Effector memory CD8-positive, alpha-beta T cell (primary cell): Measurements from ENCODE around the gene EPG5.
A peak's percentile ranks its signal among the peaks of the same experiment; 100 is the strongest.

ENCODE experiments used
- ATAC-seq: fragments of 150-1000 bp; cut with Tn5 transposase; replicated peaks from 2 replicates; pipeline ENCODE4 v1.10.0; 2021; ENCODE audit warnings: mild to moderate bottlenecking, moderate library complexity
- DNase-seq, 3 experiments: peaks; one replicate each; pipeline ENCODE4 v3.0.0; 2021
- H3K27ac Mint-ChIP-seq, 2 donors: one replicate each; pipeline ENCODE4 v1.8.0; 2022; ENCODE audit warnings: mild to moderate bottlenecking in 2 of 2, mixed read lengths in 2 of 2, moderate library complexity in 2 of 2
- H3K27me3 Mint-ChIP-seq, 2 donors: one replicate each; pipeline ENCODE4 v1.8.0; 2022; ENCODE audit warnings: mixed read lengths in 2 of 2
- H3K36me3 Mint-ChIP-seq: one replicate; pipeline ENCODE4 v1.8.0; 2022; ENCODE audit warnings: mild to moderate bottlenecking, moderate library complexity, mixed read lengths; ENCODE audit not compliant: insufficient read depth
- H3K4me1 Mint-ChIP-seq, 2 donors: one replicate each; pipeline ENCODE4 v1.8.0; 2022; ENCODE audit warnings: low read depth in 2 of 2, mixed read lengths in 2 of 2
- H3K4me3 Mint-ChIP-seq, 2 donors: one replicate each; pipeline ENCODE4 v1.8.0; 2022; ENCODE audit warnings: mild to moderate bottlenecking in 2 of 2, mixed read lengths in 2 of 2, moderate library complexity in 2 of 2
- H3K9me3 Mint-ChIP-seq, 2 donors: one replicate each; pipeline ENCODE4 v1.8.0; 2022; ENCODE audit warnings: mixed read lengths in 2 of 2

The EPG5 gene

GRCh38 chr18:45926691-45927090 is 40.4 kb downstream of the EPG5 start:
- H3K36me3 Mint-ChIP-seq: peaks cover 88% of the 10 kb centered on the region

DNA sequence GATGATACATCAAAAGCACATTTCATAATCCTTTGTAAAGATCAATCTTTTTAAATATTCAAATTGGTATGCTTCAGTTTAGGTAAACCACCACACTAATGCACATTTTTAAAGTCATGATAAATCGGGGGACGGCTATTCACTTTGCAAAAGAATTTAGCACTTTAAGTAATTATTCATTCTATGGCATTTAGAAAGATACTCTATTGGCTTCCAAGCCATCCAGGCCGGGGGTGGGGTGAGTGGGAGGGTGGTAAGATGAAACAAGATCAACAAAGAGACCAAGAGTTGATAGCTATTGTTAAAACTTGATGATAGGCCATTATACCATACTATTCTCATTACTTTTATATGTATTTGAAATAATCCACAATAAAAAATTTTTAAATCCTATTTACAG is 41.0 kb downstream of the EPG5 start:
- H3K36me3 Mint-ChIP-seq: peaks cover 86% of the 10 kb centered on the region

More at GRCh38 chr18:45926691-45927090, 40.4 kb downstream of the EPG5 start:
- no peak for ATAC-seq
- Mint-ChIP-seq H3K27ac (no peak overlapping the region), H3K4me3 (no peak overlapping the region), H3K9me3 (no peaks in the 10 kb centered on the region), H3K27me3 (no peaks in the 10 kb centered on the region), H3K4me1 (peaks cover 0 to 7% of the 10 kb centered on the region in 2 donors)
- DNase-seq: no peak

GRCh38 chr18:45923138-45923537 is 44.0 kb downstream of the EPG5 start:
- peaks cover 70% of the 10 kb centered on the region for H3K36me3 Mint-ChIP-seq
- DNase-seq (no peak), ATAC-seq (no peak)
- no peak overlapping the region for H3K27ac Mint-ChIP-seq
- no peak overlapping the region for H3K4me3 Mint-ChIP-seq
- H3K27me3 Mint-ChIP-seq: no peaks in the 10 kb centered on the region
- H3K9me3 Mint-ChIP-seq: no peaks in the 10 kb centered on the region
- H3K4me1 Mint-ChIP-seq: peaks cover 14 to 23% of the 10 kb centered on the region in 2 donors

More for the DNA sequence above, 41.0 kb downstream of the EPG5 start:
- no peak for DNase-seq
- Mint-ChIP-seq H3K27me3 (no peaks in the 10 kb centered on the region), H3K27ac (no peak overlapping the region), H3K9me3 (no peaks in the 10 kb centered on the region), H3K4me3 (no peak overlapping the region), H3K4me1 (peaks cover under 1 to 9% of the 10 kb centered on the region in 2 donors)
- ATAC-seq: no peak

DNA sequence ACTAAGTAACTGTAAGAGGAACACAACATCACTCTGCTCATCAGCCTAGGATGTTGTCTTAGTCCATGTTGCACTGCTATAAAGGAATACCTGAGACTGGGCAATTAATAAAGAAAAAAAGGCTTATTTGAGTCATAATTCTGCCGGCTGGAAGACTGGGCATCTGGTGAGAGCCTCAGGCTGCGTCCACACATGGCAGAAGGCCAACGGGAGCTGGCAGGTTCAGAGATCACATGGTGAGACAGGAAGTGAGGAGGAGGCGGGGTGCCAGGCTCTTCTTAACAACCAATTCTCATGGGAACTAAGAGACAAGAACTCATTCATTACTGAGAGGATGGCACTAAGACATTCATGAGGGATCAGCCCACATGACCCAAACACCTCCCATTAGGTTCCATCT is 46.8 kb downstream of the EPG5 start:
- DNase-seq: no peak
- ATAC-seq: peak; percentile 33
- no peaks in the 10 kb centered on the region for H3K9me3 Mint-ChIP-seq
- peak overlapping the region in 1 of 2 donors; percentile 31 for H3K27ac Mint-ChIP-seq
- peaks cover 14 to 23% of the 10 kb centered on the region in 2 donors for H3K4me1 Mint-ChIP-seq
- peaks cover 74% of the 10 kb centered on the region for H3K36me3 Mint-ChIP-seq
- H3K4me3 Mint-ChIP-seq: no peak overlapping the region
- H3K27me3 Mint-ChIP-seq: no peaks in the 10 kb centered on the region

GRCh38 chr18:45916302-45916701 is 50.8 kb downstream of the EPG5 start:
- H3K9me3 Mint-ChIP-seq: no peaks in the 10 kb centered on the region
- no peak overlapping the region for H3K27ac Mint-ChIP-seq
- peaks cover 72% of the 10 kb centered on the region for H3K36me3 Mint-ChIP-seq
- no peak for ATAC-seq
- H3K4me3 Mint-ChIP-seq: no peak overlapping the region
- no peak for DNase-seq
- peaks cover 14 to 15% of the 10 kb centered on the region in 2 donors for H3K4me1 Mint-ChIP-seq
- H3K27me3 Mint-ChIP-seq: no peaks in the 10 kb centered on the region

DNA sequence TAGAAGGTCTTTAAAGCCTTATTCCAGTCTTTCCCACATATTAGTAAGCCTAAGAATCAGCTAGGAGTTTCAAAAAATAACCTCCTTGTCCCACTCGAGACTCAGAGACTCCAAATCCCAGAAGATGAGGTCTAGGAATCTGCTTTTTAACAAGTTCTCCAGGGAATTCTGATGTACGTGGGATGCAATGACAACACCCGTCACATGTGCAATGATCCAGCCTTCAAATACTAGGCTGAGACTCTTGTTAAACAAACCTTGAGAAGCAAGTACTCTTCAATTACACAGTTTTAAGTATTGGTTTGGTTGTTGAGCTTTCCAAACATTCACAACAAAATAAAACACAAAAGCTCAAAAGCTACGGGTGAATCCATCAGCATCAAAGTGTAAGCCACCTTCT is 53.9 kb downstream of the EPG5 start:
- Mint-ChIP-seq H3K4me1 (peaks cover 0 to 2% of the 10 kb centered on the region in 2 donors), H3K4me3 (no peak overlapping the region), H3K27me3 (no peaks in the 10 kb centered on the region), H3K36me3 (peaks cover 83% of the 10 kb centered on the region), H3K9me3 (no peaks in the 10 kb centered on the region), H3K27ac (no peak overlapping the region)
- DNase-seq (no peak), ATAC-seq (no peak)

DNA sequence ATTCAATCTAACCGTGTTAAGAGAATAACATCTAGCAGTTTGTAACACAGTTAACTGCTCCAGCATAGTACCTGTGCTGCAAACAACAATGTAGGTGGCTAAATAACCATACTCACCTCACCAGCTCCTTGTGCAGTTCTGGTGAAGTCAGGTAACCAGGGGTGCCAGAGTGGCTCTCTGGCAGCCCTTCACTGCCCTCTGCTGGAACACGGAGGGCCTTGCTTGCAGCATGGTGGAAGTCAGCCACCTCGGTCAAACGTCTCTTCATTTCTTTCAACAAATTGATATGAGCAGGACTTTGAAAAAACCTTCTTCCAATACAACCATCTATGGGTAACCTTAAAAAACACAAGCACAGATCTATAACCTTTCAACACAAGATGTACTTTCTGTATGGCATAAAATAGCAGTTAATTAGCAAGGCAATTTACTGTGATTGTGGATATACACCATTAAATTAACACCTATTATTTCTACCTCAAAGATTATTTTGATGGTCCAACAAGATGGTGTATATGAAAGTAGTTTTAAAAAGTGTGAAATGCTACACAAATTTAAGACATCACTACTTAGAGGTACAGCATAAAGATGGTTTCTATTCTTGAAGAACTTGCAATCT is 56.6 kb downstream of the EPG5 start:
- H3K9me3 Mint-ChIP-seq: no peaks in the 10 kb centered on the region
- H3K4me1 Mint-ChIP-seq: peaks cover 0 to 2% of the 10 kb centered on the region in 2 donors
- H3K36me3 Mint-ChIP-seq: peaks cover 77% of the 10 kb centered on the region
- no peak overlapping the region for H3K4me3 Mint-ChIP-seq
- DNase-seq: peak; percentile 55 to 64 (median 57)
- H3K27ac Mint-ChIP-seq: peak overlapping the region in 1 of 2 donors; percentile 66
- no peaks in the 10 kb centered on the region for H3K27me3 Mint-ChIP-seq
- ATAC-seq: peak; percentile 87

GRCh38 chr18:45901654-45902210 is 65.4 kb downstream of the EPG5 start:
- peaks cover 4 to 7% of the 10 kb centered on the region in 2 donors for H3K4me1 Mint-ChIP-seq
- H3K4me3 Mint-ChIP-seq: no peak overlapping the region
- no peaks in the 10 kb centered on the region for H3K27me3 Mint-ChIP-seq
- no peaks in the 10 kb centered on the region for H3K9me3 Mint-ChIP-seq
- DNase-seq (no peak), ATAC-seq (no peak)
- peaks cover 59% of the 10 kb centered on the region for H3K36me3 Mint-ChIP-seq
- H3K27ac Mint-ChIP-seq: peak overlapping the region in 1 of 2 donors; percentile 26

- H3K9me3 Mint-ChIP-seq: no peaks in the 10 kb centered on the region
- H3K4me3 Mint-ChIP-seq: no peak overlapping the region
- ATAC-seq (peak; percentile 5), DNase-seq (no peak)
- H3K4me1 Mint-ChIP-seq: peaks cover 4 to 7% of the 10 kb centered on the region in 2 donors
- peaks cover 57% of the 10 kb centered on the region for H3K36me3 Mint-ChIP-seq
- peak overlapping the region in 1 of 2 donors; percentile 35 for H3K27ac Mint-ChIP-seq
- no peaks in the 10 kb centered on the region for H3K27me3 Mint-ChIP-seq
Measured at GRCh38 chr18:45900623-45901022, 66.5 kb downstream of the EPG5 start.

DNA sequence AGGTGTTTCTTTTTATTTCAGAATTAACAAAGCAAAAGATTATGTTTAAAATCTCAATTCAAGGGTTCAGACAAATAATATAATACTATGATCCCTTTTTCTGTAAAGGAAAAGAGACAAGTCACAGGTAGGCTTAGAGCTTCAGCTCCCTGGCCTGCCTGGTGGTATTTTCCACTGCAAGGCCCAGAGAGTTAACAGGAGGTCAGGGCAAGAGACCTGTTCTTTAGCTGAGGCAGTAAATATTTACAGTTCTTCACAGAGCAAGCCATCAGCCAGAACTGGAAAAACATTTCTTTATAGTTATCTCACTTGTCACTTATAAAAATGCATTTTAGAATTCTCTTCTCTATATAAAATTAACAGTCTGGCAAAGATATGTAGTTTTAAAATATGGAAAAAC is 70.1 kb downstream of the EPG5 start:
- Mint-ChIP-seq H3K36me3 (peaks cover 43% of the 10 kb centered on the region), H3K4me1 (peaks cover 5 to 7% of the 10 kb centered on the region in 2 donors), H3K27me3 (no peaks in the 10 kb centered on the region), H3K27ac (peak overlapping the region in 1 of 2 donors; percentile 42), H3K4me3 (no peak overlapping the region), H3K9me3 (no peaks in the 10 kb centered on the region)
- ATAC-seq: no peak
- DNase-seq: no peak

- no peak overlapping the region for H3K4me3 Mint-ChIP-seq
- no peaks in the 10 kb centered on the region for H3K9me3 Mint-ChIP-seq
- H3K27me3 Mint-ChIP-seq: no peaks in the 10 kb centered on the region
- DNase-seq (no peak), ATAC-seq (no peak)
- peaks cover 5 to 7% of the 10 kb centered on the region in 2 donors for H3K4me1 Mint-ChIP-seq
- peak overlapping the region in 1 of 2 donors; percentile 42 for H3K27ac Mint-ChIP-seq
- peaks cover 41% of the 10 kb centered on the region for H3K36me3 Mint-ChIP-seq
Measured at GRCh38 chr18:45896452-45896851, 70.7 kb downstream of the EPG5 start.

DNA sequence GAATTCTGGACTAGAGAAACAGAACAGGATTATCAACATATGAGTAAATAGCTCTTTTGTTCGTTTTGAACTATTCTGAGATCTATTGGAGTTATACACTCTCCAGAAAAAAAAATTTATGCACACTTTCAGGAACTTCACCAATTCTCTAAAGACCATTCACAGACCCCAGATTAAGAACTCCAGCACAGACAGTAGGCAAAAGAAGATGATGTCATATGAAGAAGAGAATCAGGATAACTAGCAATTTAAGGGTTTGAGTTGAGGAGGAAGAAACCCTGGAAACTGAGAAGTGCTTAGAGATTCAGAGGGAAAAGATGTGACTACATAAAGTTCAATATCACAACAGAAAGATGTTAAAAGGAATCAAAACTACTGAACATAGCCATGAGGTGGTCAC is 71.8 kb downstream of the EPG5 start:
- Mint-ChIP-seq H3K4me1 (peaks cover 4 to 5% of the 10 kb centered on the region in 2 donors), H3K27ac (peak overlapping the region in 1 of 2 donors; percentile 4), H3K27me3 (no peaks in the 10 kb centered on the region), H3K4me3 (no peak overlapping the region), H3K36me3 (peaks cover 37% of the 10 kb centered on the region), H3K9me3 (no peaks in the 10 kb centered on the region)
- DNase-seq: no peak
- no peak for ATAC-seq

- H3K4me3 Mint-ChIP-seq: no peak overlapping the region
- no peak for ATAC-seq
- no peaks in the 10 kb centered on the region for H3K9me3 Mint-ChIP-seq
- H3K36me3 Mint-ChIP-seq: peaks cover 37% of the 10 kb centered on the region
- peaks cover 7 to 9% of the 10 kb centered on the region in 2 donors for H3K4me1 Mint-ChIP-seq
- no peak for DNase-seq
- no peaks in the 10 kb centered on the region for H3K27me3 Mint-ChIP-seq
- H3K27ac Mint-ChIP-seq: no peak overlapping the region
Measured at GRCh38 chr18:45894818-45895217, 72.3 kb downstream of the EPG5 start.

GRCh38 chr18:45891806-45892205 is 75.3 kb downstream of the EPG5 start:
- Mint-ChIP-seq H3K4me1 (peaks cover 9 to 11% of the 10 kb centered on the region in 2 donors), H3K27me3 (no peaks in the 10 kb centered on the region), H3K27ac (peak overlapping the region in 1 of 2 donors; percentile 26), H3K36me3 (peaks cover 36% of the 10 kb centered on the region), H3K4me3 (no peak overlapping the region), H3K9me3 (no peaks in the 10 kb centered on the region)
- no peak for ATAC-seq
- DNase-seq: no peak
